HepG2 (cell line): ENCODE data around the gene NR3C2.

Experiments used
- ATF7 ChIP-seq, 2 experiments: fragments of 450-650 bp in 1 of 2; sonication (generic) in 1 of 2; formaldehyde crosslinking in 1 of 2; IDR thresholded peaks; 2 replicates each; pipeline versions ENCODE4 v1.4.0 to v1.6.1; 2016 to 2020; ENCODE audit warnings: antibody characterized with exemption in 1 of 2, mild to moderate bottlenecking in 1 of 2, missing genetic modification reagents in 1 of 2
- ETS1 ChIP-seq: sonication (generic); formaldehyde crosslinking; IDR thresholded peaks from 2 replicates; pipeline ENCODE4 v1.4.0; 2020; ENCODE audit warnings: missing genetic modification reagents
- MAFK ChIP-seq, 2 experiments: IDR thresholded peaks in 1 of 2; conservative IDR thresholded peaks in 1 of 2; 2 replicates each; pipeline ENCODE4 v1.6.1; 2011; ENCODE audit warnings: improper control_type of control experiment in 2 of 2, low read length in 2 of 2
- POLR2A ChIP-seq, 2 experiments: IDR thresholded peaks; 2 replicates each; pipeline ENCODE4 v1.6.1; 2011; ENCODE audit warnings: low read depth in 2 of 2, low read length in 2 of 2, mild to moderate bottlenecking in 1 of 2, moderate library complexity in 1 of 2; ENCODE audit not compliant: insufficient read depth in 1 of 2
- PRDM15 ChIP-seq: sonication (generic); formaldehyde crosslinking; IDR thresholded peaks from 2 replicates; pipeline ENCODE4 v1.4.0; 2020; ENCODE audit warnings: missing genetic modification reagents
- ZBTB8A ChIP-seq: sonication (generic); formaldehyde crosslinking; IDR thresholded peaks from 2 replicates; pipeline ENCODE4 v1.4.0; 2020; ENCODE audit warnings: mild to moderate bottlenecking, low read depth, missing genetic modification reagents, borderline replicate concordance
- ZNF12 ChIP-seq: sonication (generic); formaldehyde crosslinking; IDR thresholded peaks from 2 replicates; pipeline ENCODE4 v1.5.0; 2020; ENCODE audit warnings: missing genetic modification reagents
- ZNF589 ChIP-seq: sonication (generic); formaldehyde crosslinking; conservative IDR thresholded peaks from 2 replicates; pipeline ENCODE4 v1.8.0; 2022; ENCODE audit warnings: mild to moderate bottlenecking, moderate library complexity, missing genetic modification reagents

- TF ChIP-seq PRDM15 (CRISPR knock-in tag) (no peak), ZNF12 (no peak), MAFK (conservative IDR thresholded peaks at IDR 0.05 in 1 of 2, IDR thresholded peaks at IDR 0.05 in 1 of 2; ENCODE audit: low read length in 2 of 2) (no peak), ETS1 (CRISPR knock-in tag) (no peak), POLR2A (IDR thresholded peaks at IDR 0.05; ENCODE audit: insufficient read depth in 1 of 2, low read depth in 2 of 2, low read length in 2 of 2) (no peak), ZNF589 (CRISPR knock-in tag) (no peak), ZBTB8A (CRISPR knock-in tag) (no peak), ATF7 (IDR thresholded peaks at IDR 0.05) (no peak), ATF7 (CRISPR knock-in tag; IDR thresholded peaks at IDR 0.05) (no peak)
These were observed 46.4 kb downstream of the NR3C2 start for GRCh38 chr4:148395771-148396170.
